Muscle of leg (tissue), 11 donors: Measurements from ENCODE around the gene GAS2L1. TPM values are rescaled to one million over a fixed set of nuclear protein-coding genes. Genes with fewer than 3 reads are reported as not detected.
A peak's percentile ranks its signal among the peaks of the same experiment; 100 is the strongest.
"Not testable (repeated sequence)": the region's sequence is repeated elsewhere in the genome, so short reads cannot be mapped to it uniquely, and the experiment has no call there.

Experiments
- DNase-seq: peaks from one replicate; pipeline ENCODE4 v3.0.0; 2013
- H3K27ac ChIP-seq: one replicate; pipeline ENCODE4 v1.5.1; 2013; ENCODE audit warnings: mild to moderate bottlenecking, low read length, control low read depth
- H3K27me3 ChIP-seq: one replicate; pipeline ENCODE4 v1.6.1; 2013; ENCODE audit warnings: low read length; ENCODE audit not compliant: control insufficient read depth, insufficient read depth
- H3K36me3 ChIP-seq: one replicate; pipeline ENCODE4 v1.6.1; 2013; ENCODE audit warnings: low read length; ENCODE audit not compliant: control insufficient read depth, insufficient read depth
- H3K4me1 ChIP-seq: one replicate; pipeline ENCODE4 v1.6.1; 2013; ENCODE audit warnings: low read length; ENCODE audit not compliant: control insufficient read depth, insufficient read depth
- H3K4me3 ChIP-seq: one replicate; pipeline ENCODE4 v1.5.1; 2013; ENCODE audit warnings: low read length, control low read depth
- H3K9me3 ChIP-seq: replicated peaks from 2 replicates; pipeline ENCODE4 v1.6.1; 2013; ENCODE audit warnings: low read depth, low read length; ENCODE audit not compliant: control insufficient read depth
- WGBS: methylation state at CpG from one replicate; pipeline ENCODE4 v1.1.5; 2013; ENCODE audit warnings: missing lambda C conversion rate; ENCODE audit not compliant: insufficient coverage; 5-methylcytosine and 5-hydroxymethylcytosine counted together
- polyA plus RNA-seq, 8 donors: library from polyadenylated mRNA; unstranded; fragments of 120-200 nt; gene quantifications; one replicate each; pipeline versions ENCODE4 v1.2.1 to v1.2.3, GENCODE V29; 2013; ENCODE audit warnings: inconsistent platforms in 1 of 8, low replicate concordance in 1 of 8; ENCODE audit not compliant: insufficient read length in 8 of 8, insufficient read depth in 1 of 8
- total RNA-seq: library from RNA; stranded (reverse); fragments of 120-200 nt; gene quantifications from one replicate; pipeline ENCODE4 v1.2.4, GENCODE V29; 2013

The GAS2L1 gene
- total and polyA plus RNA-seq, 9 donors, result 2.7 to 15.4 (median 13.4) TPM

DNA sequence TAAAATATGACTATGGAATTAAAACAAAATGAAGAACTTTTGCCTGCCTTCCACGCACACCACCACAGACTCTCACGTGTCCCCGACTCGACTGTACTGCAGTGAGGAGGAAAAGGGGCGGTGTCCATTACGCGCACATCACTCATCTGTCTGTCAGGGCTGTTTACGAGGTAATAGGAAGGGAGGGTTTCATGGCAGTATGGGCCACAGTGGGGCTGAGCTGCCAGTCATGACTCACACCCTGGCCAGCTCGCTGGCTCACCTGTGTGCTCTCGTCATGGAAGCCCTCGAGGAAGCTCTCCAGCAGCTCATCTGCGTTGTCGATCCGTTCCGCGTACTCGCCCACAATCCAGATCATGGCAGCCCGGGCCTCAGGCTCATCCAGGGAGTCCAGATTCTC, 42.5 kb downstream of the GAS2L1 start:
- Histone ChIP-seq H3K36me3 (peaks cover 82% of the 10 kb centered on the region), H3K4me1 (peaks cover 37% of the 10 kb centered on the region)
- WGBS, result 90% methylated on average over 6 of the region's 18 CpGs

GRCh38 chr22:29351042-29351441, 44.6 kb downstream of the GAS2L1 start:
- no peak overlapping the region for H3K4me3 ChIP-seq
- H3K4me1 ChIP-seq, result peaks cover 30% of the 10 kb centered on the region
- H3K36me3 ChIP-seq, result peaks cover 91% of the 10 kb centered on the region
- 98% methylated on average over 4 of the region's 6 CpGs for WGBS
- no peaks in the 10 kb centered on the region for H3K27me3 ChIP-seq
- H3K27ac ChIP-seq, result no peak overlapping the region
- no peak for DNase-seq
- no peaks in the 10 kb centered on the region for H3K9me3 ChIP-seq

More for the DNA sequence above, 42.5 kb downstream of the GAS2L1 start:
- H3K27ac ChIP-seq, result no peak overlapping the region
- no peaks in the 10 kb centered on the region for H3K27me3 ChIP-seq
- no peak for DNase-seq
- H3K4me3 ChIP-seq, result no peak overlapping the region
- no peaks in the 10 kb centered on the region for H3K9me3 ChIP-seq

DNA sequence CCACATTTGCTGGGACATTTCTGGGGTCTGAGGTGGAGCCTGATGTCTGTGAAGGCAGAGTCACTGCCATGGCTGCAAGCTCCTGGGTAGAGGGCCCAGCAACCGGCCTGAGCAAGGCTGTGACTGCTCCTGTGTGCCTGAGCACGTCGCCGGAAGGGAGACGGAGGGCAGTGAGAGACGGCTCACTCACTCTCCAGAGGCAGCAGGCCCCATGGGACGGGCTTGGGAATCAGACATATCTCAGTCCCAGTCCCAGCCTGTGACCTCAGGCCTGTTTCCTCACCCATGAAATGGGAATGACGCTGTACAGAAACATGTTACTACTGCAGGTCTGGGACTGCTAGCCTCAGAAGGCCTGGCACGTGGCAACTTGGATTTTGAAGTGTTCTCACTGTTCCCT, 45.4 kb downstream of the GAS2L1 start:
- DNase-seq, result no peak
- Histone ChIP-seq H3K36me3 (peaks cover 88% of the 10 kb centered on the region), H3K4me1 (peaks cover 21% of the 10 kb centered on the region), H3K27me3 (no peaks in the 10 kb centered on the region), H3K27ac (no peak overlapping the region), H3K9me3 (no peaks in the 10 kb centered on the region), H3K4me3 (no peak overlapping the region)
- 81% methylated on average over 7 of the region's 9 CpGs for WGBS

DNA sequence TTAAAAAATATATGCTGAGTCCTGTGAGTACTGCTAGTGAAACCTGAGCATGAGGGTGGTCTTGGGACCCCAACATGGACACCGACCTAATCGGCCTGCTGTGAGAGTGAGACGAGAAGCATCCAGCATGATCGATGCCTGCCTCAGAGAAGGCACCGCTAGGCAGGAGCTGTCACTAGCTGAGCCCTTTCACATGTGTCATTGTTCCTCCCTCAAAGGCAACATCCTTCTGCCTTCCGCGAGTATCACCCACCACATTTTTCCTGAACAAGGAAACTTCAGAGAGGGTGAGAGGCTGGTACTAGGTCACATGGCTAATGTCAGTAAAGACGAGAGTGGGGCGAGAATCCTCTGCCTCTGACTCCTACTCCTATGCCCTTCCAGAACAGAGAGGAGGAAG, 46.3 kb downstream of the GAS2L1 start:
- Histone ChIP-seq H3K4me1 (peaks cover 16% of the 10 kb centered on the region), H3K9me3 (no peaks in the 10 kb centered on the region), H3K4me3 (no peak overlapping the region), H3K27me3 (no peaks in the 10 kb centered on the region), H3K36me3 (peaks cover 80% of the 10 kb centered on the region), H3K27ac (peak overlapping the region; percentile 50)
- no peak for DNase-seq
- 93% methylated on average over 4 of the region's 9 CpGs for WGBS

- Histone ChIP-seq H3K36me3 (peaks cover 81% of the 10 kb centered on the region), H3K27ac (peak overlapping the region; percentile 50), H3K4me1 (peaks cover 16% of the 10 kb centered on the region), H3K4me3 (no peak overlapping the region), H3K9me3 (no peaks in the 10 kb centered on the region), H3K27me3 (no peaks in the 10 kb centered on the region)
- DNase-seq, result no peak
- 84% methylated on average over 4 of the region's 11 CpGs for WGBS
Measured at GRCh38 chr22:29353286-29353685, 46.8 kb downstream of the GAS2L1 start.

GRCh38 chr22:29353860-29354259, 47.4 kb downstream of the GAS2L1 start:
- DNase-seq, result no peak
- 86% methylated on average over 4 of the region's 8 CpGs for WGBS
- Histone ChIP-seq H3K9me3 (no peaks in the 10 kb centered on the region), H3K4me1 (peaks cover 16% of the 10 kb centered on the region), H3K36me3 (peaks cover 82% of the 10 kb centered on the region), H3K27ac (peak overlapping the region; percentile 29), H3K27me3 (no peaks in the 10 kb centered on the region), H3K4me3 (no peak overlapping the region)

DNA sequence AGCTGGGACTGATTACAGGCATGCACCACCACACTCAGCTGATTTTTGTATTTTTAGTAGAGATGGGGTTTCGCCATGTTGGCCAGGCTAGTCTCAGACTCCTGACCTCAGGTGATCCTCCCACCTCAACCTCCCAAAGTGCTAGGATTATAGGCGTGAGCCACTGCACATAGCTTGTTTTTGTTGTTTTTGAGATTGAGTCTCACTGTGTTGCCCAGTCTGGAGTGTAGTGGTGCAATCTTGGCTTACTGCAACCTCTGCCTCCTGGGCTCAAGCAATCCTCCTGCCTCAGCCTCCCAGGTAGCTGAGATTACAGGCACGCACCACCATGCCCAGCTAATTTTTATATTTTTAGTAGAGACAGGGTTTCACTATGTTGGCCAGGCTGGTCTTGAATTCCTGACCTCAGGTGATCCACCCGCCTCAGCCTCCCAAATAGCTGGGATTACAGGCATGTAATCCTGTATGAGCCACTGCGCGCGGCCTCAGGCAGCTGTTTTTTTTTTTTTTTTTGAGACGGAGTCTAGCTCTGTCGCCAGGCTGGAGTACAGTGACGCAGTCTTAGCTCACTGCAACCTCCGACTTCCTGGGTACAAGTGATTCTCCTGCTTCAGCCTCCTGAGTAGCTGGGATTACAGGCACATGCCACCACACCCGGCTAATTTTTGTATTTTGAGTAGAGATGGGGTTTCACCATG, 50.9 kb downstream of the GAS2L1 start:
- peaks cover 21% of the 10 kb centered on the region for H3K4me1 ChIP-seq
- not testable (repeated sequence) for H3K27ac ChIP-seq, H3K9me3 ChIP-seq, DNase-seq, H3K27me3 ChIP-seq, H3K4me3 ChIP-seq
- 95% methylated on average over 4 of the region's 12 CpGs for WGBS
- peaks cover 52% of the 10 kb centered on the region for H3K36me3 ChIP-seq

DNA sequence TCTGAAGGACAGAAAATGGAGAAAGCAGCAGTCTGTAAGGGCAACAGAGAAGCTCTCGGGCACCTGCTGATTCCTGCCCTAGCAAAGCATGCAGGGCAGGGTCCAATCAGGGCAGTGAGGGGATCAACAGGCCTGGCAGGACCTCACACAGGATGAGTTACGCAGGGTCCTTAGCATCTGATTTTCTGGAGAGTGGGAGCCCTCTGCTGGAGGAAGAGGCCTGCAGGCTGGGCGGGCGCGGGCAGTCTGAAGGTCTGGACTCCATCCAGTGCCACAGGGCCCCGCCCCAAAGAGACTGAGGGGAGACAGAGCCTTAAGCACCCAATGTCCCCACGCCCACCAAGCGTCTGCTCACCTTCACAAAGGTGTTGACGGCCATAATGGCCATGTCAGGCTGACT, 53.0 kb downstream of the GAS2L1 start:
- peak; percentile 71 for DNase-seq
- Histone ChIP-seq H3K4me3 (no peak overlapping the region), H3K27me3 (no peaks in the 10 kb centered on the region), H3K4me1 (peaks cover 10% of the 10 kb centered on the region), H3K27ac (no peak overlapping the region), H3K36me3 (peaks cover 34% of the 10 kb centered on the region), H3K9me3 (no peaks in the 10 kb centered on the region)
- WGBS, result 23% methylated on average over 8 of the region's 9 CpGs

Other genes with a start within 250 kb of the GAS2L1 start
- gene C22orf31, start 244.8 kb upstream of the GAS2L1 start, total RNA-seq, result 2.1 TPM
- 1 to 10 TPM; 1.1 to 3.0 (median 1.8) TPM for gene C22orf31, start 244.8 kb upstream of the GAS2L1 start, polyA plus RNA-seq
- 44.9 TPM for gene KREMEN1, start 233.6 kb upstream of the GAS2L1 start, total RNA-seq
- gene KREMEN1, start 233.6 kb upstream of the GAS2L1 start, polyA plus RNA-seq, result 10 to 100 TPM; 61.2 to 96.6 (median 86.9) TPM
- 5.7 TPM for gene EMID1, start 100.8 kb upstream of the GAS2L1 start, total RNA-seq
- gene EMID1, start 100.8 kb upstream of the GAS2L1 start, polyA plus RNA-seq, result 10 to 100 TPM in 1 of 8 donors, 1 to 10 TPM in 7; 5.2 to 20.4 (median 7.6) TPM
- gene RHBDD3, start 38.7 kb upstream of the GAS2L1 start, total RNA-seq, result 22.4 TPM
- 10 to 100 TPM; 23.1 to 32.9 (median 28.6) TPM for gene RHBDD3, start 38.7 kb upstream of the GAS2L1 start, polyA plus RNA-seq
- 111 TPM for gene EWSR1, start 38.4 kb upstream of the GAS2L1 start, total RNA-seq
- gene EWSR1, start 38.4 kb upstream of the GAS2L1 start, polyA plus RNA-seq, result 100 to 1,000 TPM; 169 to 207 (median 180) TPM
- 1.5 TPM for gene RASL10A, start 9.0 kb downstream of the GAS2L1 start, total RNA-seq
- gene RASL10A, start 9.0 kb downstream of the GAS2L1 start, polyA plus RNA-seq, result 1 to 10 TPM; 1.7 to 3.5 (median 2.4) TPM
- 19.9 TPM for gene AP1B1, start 81.9 kb downstream of the GAS2L1 start, total RNA-seq
- gene AP1B1, start 81.9 kb downstream of the GAS2L1 start, polyA plus RNA-seq, result 10 to 100 TPM; 22.5 to 33.6 (median 28.1) TPM
- gene RFPL1, start 131.9 kb downstream of the GAS2L1 start, total RNA-seq, result not detected
- under 1 TPM in 3 of 8 donors, not detected in 5; 0.24 to 0.48 (median 0.33) TPM for gene RFPL1, start 131.9 kb downstream of the GAS2L1 start, polyA plus RNA-seq
- 0.58 TPM for gene NEFH, start 173.6 kb downstream of the GAS2L1 start, total RNA-seq
- gene NEFH, start 173.6 kb downstream of the GAS2L1 start, polyA plus RNA-seq, result 1 to 10 TPM in 7 of 8 donors, under 1 TPM in 1; 0.14 to 5.1 (median 3.2) TPM
- 28.4 TPM for gene THOC5, start 247.1 kb downstream of the GAS2L1 start, total RNA-seq
- gene THOC5, start 247.1 kb downstream of the GAS2L1 start, polyA plus RNA-seq, result 10 to 100 TPM; 18.9 to 25.8 (median 21.6) TPM